T-helper 1 cell treated with Interleukin-12 subunit alpha and Interleukin-12 subunit beta and Interleukin-4 antibody, amounts not matched to agents 30 ng/mL and 1 ng/mL, for 36 hours (primary cell): ENCODE measurements around the gene SRP14. TPM values are rescaled to one million over a fixed set of nuclear protein-coding genes. Genes with fewer than 3 reads are reported as not detected.
"Not testable (repeated sequence)": the region's sequence is repeated elsewhere in the genome, so short reads cannot be mapped to it uniquely, and the experiment has no call there.

ENCODE experiments used
- intact Hi-C: fragments of 100-400 bp; cut with micrococcal nuclease; formaldehyde crosslinking; loops from one replicate; pipeline ENCODE4 v1.15.1; 2024
- total RNA-seq: library from RNA; stranded (reverse); gene quantifications from 2 replicates; pipeline ENCODE4 v1.2.3, GENCODE V29; 2022

Gene SRP14
- total RNA-seq, 1 donor from 2014 or later: 152 TPM

DNA sequence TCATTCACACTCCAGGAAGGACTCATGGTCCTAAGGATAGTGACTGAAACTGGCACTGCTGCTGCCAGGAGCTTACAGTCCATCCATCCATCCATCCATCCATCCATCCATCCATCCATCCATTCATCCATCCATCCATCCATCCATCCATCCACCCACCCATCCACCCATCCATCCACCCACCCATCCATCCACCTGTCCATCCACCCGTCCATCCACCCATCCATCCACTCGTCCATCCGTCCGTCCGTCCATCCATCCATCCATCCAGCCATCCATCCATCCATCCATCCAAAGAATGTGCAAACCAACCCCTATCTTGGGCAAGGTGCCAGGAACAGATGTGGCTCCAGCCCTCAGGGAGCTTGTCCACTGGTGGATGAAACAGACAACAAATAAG is 46.0 kb downstream of the SRP14 start:
- intact Hi-C loops: not testable (repeated sequence)

DNA sequence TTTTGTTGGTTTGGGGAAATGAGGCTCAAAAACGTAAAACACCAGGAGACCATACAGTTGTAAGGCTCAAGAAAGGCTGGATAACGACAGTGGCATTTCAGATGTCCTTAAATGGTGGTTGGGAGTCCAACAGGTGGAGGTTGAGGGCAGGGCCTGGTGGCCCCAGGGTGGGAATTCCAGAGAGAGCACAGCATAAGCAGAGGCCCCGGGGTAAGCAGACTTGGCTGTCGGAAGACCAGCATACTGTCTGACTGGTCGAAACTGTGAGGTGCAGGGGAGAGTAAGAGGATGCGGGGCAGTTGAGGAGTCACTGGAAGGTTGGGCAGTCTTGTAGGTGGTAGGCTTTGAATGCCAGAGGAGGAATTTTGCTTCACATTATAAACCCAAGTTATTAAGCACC is 48.3 kb downstream of the SRP14 start:
- intact Hi-C loops: no loop called here

DNA sequence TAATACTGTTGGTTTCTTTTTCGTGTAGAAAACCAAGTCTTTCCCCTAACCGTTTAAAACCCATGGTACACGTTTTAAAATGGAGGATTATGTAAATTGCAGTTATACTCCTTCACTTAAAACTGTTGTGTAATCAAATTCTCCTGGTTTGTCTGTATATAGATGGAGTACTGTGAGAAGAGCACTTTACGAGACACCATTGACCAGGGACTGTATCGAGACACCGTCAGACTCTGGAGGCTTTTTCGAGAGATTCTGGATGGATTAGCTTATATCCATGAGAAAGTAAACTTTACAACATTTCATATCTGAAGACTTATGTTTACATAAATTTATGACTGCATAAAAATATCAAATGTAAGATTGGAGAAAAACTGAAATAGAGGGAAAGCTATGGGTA is 51.2 kb downstream of the SRP14 start:
- intact Hi-C loops: no loop called here

Other genes starting within 250 kb of the SRP14 start
- gene GPR176, start 118.9 kb downstream of the SRP14 start, total RNA-seq: 0.10 and 0.20 TPM in 2 replicates
- gene EIF2AK4, start 105.1 kb downstream of the SRP14 start, total RNA-seq: 42.0 and 42.4 TPM in 2 replicates
- 9.6 and 12.4 TPM in 2 replicates for gene BMF, start 69.7 kb upstream of the SRP14 start, total RNA-seq
- gene BUB1B, start 121.9 kb upstream of the SRP14 start, total RNA-seq: 49.9 and 54.8 TPM in 2 replicates
- 0.22 and 0.37 TPM in 2 replicates for gene PAK6, start 199.9 kb upstream of the SRP14 start, total RNA-seq
- not detected in 2 replicates for gene ANKRD63, start 243.9 kb upstream of the SRP14 start, total RNA-seq